T47D (cell line): Measurements from ENCODE around the gene TNS3.

Source experiments
- DNase-seq, 2 experiments: peaks; one replicate each; pipeline versions ENCODE4 v3.0.0 to v3.0.0-alpha.2; 2011 to 2012; ENCODE audit warnings: low read depth in 1 of 2, low spot score in 1 of 2
- JUND ChIP-seq: IDR thresholded peaks from 2 replicates; pipeline ENCODE4 v1.6.1; 2012; ENCODE audit warnings: low read depth
- in situ Hi-C: cut with HindIII; loops from 2 replicates; pipeline ENCODE4 v1.10.0; 2016; ENCODE audit warnings: low sequenced_read_pairs, low pct_unique_long_range_greater_than_20kb

The TNS3 gene

GRCh38 chr7:47332213-47332612, 249.7 kb downstream of the TNS3 start:
- in situ Hi-C loops, result no loop called here
- no peak for DNase-seq
- no peak for TF ChIP-seq JUND

- no peak for DNase-seq
- TF ChIP-seq JUND, result no peak
- in situ Hi-C loops, result no loop called here
These were observed 250.7 kb downstream of the TNS3 start for GRCh38 chr7:47331179-47331565.

- no peak for DNase-seq
- in situ Hi-C loops, result no loop called here
- no peak for TF ChIP-seq JUND
These were observed 251.2 kb downstream of the TNS3 start for GRCh38 chr7:47330561-47331178.

- no peak for DNase-seq
- in situ Hi-C loops, result no loop called here
- no peak for TF ChIP-seq JUND
These were observed 251.9 kb downstream of the TNS3 start for GRCh38 chr7:47330026-47330425.

- no peak for TF ChIP-seq JUND
- in situ Hi-C loops, result no loop called here
- no peak for DNase-seq
These were observed 252.5 kb downstream of the TNS3 start for GRCh38 chr7:47329320-47329926.

- DNase-seq, result no peak
- in situ Hi-C loops, result no loop called here
- TF ChIP-seq JUND, result no peak
These were observed 253.3 kb downstream of the TNS3 start for GRCh38 chr7:47328392-47329319.

GRCh38 chr7:47327698-47328391, 254.1 kb downstream of the TNS3 start:
- DNase-seq, result no peak
- TF ChIP-seq JUND, result no peak
- in situ Hi-C loops, result no loop called here

- no peak for TF ChIP-seq JUND
- DNase-seq, result no peak
- in situ Hi-C loops, result no loop called here
These were observed 254.6 kb downstream of the TNS3 start for GRCh38 chr7:47327346-47327697.

GRCh38 chr7:47326808-47327207, 255.1 kb downstream of the TNS3 start:
- no peak for TF ChIP-seq JUND
- in situ Hi-C loops, result no loop called here
- no peak for DNase-seq

GRCh38 chr7:47326220-47326619, 255.7 kb downstream of the TNS3 start:
- no peak for DNase-seq
- in situ Hi-C loops, result no loop called here
- no peak for TF ChIP-seq JUND

DNA sequence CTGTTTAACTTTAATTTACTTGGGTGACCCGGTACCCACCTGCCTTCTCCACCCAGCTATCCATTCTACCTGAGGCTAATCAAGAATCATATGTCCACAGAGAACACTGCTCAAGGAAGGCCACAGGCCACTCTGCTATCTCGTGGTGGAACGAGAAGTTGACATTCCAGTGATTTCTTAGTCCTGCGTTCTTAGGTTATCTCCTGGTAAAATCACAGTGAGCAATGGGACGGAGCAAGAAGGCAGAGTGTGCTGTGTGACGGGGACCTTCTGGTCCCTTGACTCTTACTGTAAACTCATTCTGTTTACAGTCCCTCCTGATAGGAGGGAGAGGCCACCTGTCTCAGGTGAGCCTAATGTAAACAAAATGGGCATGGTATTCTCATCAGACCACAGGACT, 256.6 kb downstream of the TNS3 start:
- TF ChIP-seq JUND, result no peak
- no peak for DNase-seq
- in situ Hi-C loops, result no loop called here

DNA sequence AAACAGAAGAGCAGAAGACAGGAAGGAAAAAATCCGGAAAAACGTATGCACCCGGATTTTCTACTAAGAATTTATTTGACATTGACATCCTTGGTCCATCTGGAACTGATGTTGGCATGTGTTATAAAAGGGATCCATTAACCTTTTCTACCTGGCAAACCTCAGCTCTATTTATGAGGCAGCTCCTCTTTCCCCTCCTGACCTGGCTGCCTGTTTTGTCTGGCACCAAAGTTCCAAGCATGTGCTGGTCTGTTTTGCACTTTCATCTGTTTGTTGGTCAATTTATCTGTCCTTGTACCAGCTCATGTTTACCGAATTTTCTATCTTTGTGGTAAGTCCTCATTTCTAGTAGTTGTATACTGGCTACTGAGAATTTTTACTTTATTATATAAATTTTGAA, 258.0 kb downstream of the TNS3 start:
- DNase-seq, result no peak
- no peak for TF ChIP-seq JUND
- in situ Hi-C loops, result no loop called here

DNA sequence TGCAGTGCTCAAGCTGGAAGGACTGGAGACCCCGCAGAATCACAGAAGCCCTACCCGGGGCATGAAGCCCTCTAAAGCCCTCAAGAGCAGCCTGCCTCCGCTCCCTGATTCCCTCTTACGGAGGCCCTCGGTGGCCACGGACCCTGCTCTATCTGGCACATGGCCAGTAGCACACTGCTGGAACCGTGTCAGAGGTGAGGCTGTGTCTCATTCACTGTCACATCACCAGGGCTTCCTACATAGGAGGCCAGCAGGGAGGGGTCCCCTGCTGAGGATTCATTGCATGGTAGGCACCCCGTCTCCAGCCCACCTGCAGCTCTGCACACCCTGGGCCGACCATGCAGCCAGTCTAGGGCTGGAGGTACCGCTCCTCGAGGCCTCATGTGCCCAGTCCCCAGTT, 259.2 kb downstream of the TNS3 start:
- no peak for TF ChIP-seq JUND
- no peak for DNase-seq

More for the DNA sequence above, 259.2 kb downstream of the TNS3 start:
- in situ Hi-C loops, result no loop called here
